Activated CD4-positive, alpha-beta T cell treated with anti-CD3 and anti-CD28 coated beads, Interleukin-2, amount 50 U/mL, for 24 hours (primary cell): ENCODE measurements around the gene CTF1.
"Not testable (repeated sequence)": the region's sequence is repeated elsewhere in the genome, so short reads cannot be mapped to it uniquely, and the experiment has no call there.

ENCODE experiments used
- DNase-seq, 2 donors: peaks; one replicate each; pipeline ENCODE4 v3.0.0-alpha.2; 2020; ENCODE audit warnings: low read depth in 1 of 2, low spot score in 1 of 2

The CTF1 gene

GRCh38 chr16:30896261-30896888, at the start of gene CTF1:
TSS of gene CTF1 (plus strand) at chr16:30896614. CDS start at chr16:30896644, 30 bp downstream.
- DNase-seq = no peak

GRCh38 chr16:30846649-30847402, 49.6 kb upstream of the CTF1 start:
- DNase-seq = no peak

- no peak for DNase-seq
These were observed 46.2 kb upstream of the CTF1 start for GRCh38 chr16:30850246-30850645.

GRCh38 chr16:30853758-30854157, 42.7 kb upstream of the CTF1 start:
- DNase-seq = no peak

GRCh38 chr16:30858111-30858495, 38.3 kb upstream of the CTF1 start:
- no peak for DNase-seq

GRCh38 chr16:30858829-30859423, 37.5 kb upstream of the CTF1 start:
- no peak for DNase-seq

- DNase-seq = not testable (repeated sequence)
These were observed 35.7 kb upstream of the CTF1 start for GRCh38 chr16:30860729-30861128.

GRCh38 chr16:30863178-30863577, 33.2 kb upstream of the CTF1 start:
- not testable (repeated sequence) for DNase-seq

GRCh38 chr16:30866031-30866430, 30.4 kb upstream of the CTF1 start:
- no peak for DNase-seq

GRCh38 chr16:30867747-30868146, 28.7 kb upstream of the CTF1 start:
- no peak for DNase-seq

GRCh38 chr16:30870904-30871303, 25.5 kb upstream of the CTF1 start:
- DNase-seq = no peak

GRCh38 chr16:30874244-30874820, 22.1 kb upstream of the CTF1 start:
- no peak for DNase-seq

- peak; percentile 80 to 87 for DNase-seq
These were observed 21.3 kb upstream of the CTF1 start for GRCh38 chr16:30874821-30875717.

GRCh38 chr16:30875871-30876801, 20.3 kb upstream of the CTF1 start:
- no peak for DNase-seq

- no peak for DNase-seq
These were observed 19.5 kb upstream of the CTF1 start for GRCh38 chr16:30876867-30877266.

GRCh38 chr16:30882429-30883310, 13.7 kb upstream of the CTF1 start:
- DNase-seq = no peak

GRCh38 chr16:30884760-30885159, 11.7 kb upstream of the CTF1 start:
- DNase-seq = no peak

- no peak for DNase-seq
These were observed 11.2 kb upstream of the CTF1 start for GRCh38 chr16:30885196-30885595.

- DNase-seq = no peak
These were observed 10.3 kb upstream of the CTF1 start for GRCh38 chr16:30886145-30886544.
